ENCODE results near the gene CLDN5. TPM values are rescaled to one million over a fixed set of nuclear protein-coding genes. Genes with fewer than 3 reads are reported as not detected.

Gene CLDN5
- total RNA-seq, 1 experiment from 2014 or later = 0.44 TPM

GRCh38 chr22:19522881-19523239 is 1.4 kb downstream of the CLDN5 start:
- Histone ChIP-seq H3K9me3 (ENCODE audit: control insufficient read depth, low read depth, low read length) (no peaks in the 10 kb centered on the region), H3K14ac (ENCODE audit: insufficient read depth, low read length) (no peak overlapping the region), H3K9ac (ENCODE audit: extremely low read depth, insufficient read length, low read length) (no peak overlapping the region), H3K4me1 (ENCODE audit: insufficient read depth, low read length) (no peaks in the 10 kb centered on the region), H2AK5ac (ENCODE audit: insufficient read length, low read length) (no peak overlapping the region), H4K8ac (replicated peaks; ENCODE audit: insufficient read length, low read depth, low read length) (no peak overlapping the region), H3T11ph (ENCODE audit: low read length) (no peak overlapping the region), H2BK12ac (ENCODE audit: insufficient read length, low read depth, low read length) (no peak overlapping the region), H2BK20ac (ENCODE audit: low read depth, low read length, poor library complexity, severe bottlenecking) (no peak overlapping the region), H3K56ac (ENCODE audit: insufficient read length, low read depth, low read length) (no peak overlapping the region), H3K4ac (ENCODE audit: low read depth, low read length) (no peak overlapping the region), H3K27ac (ENCODE audit: insufficient read length, low read depth, low read length) (no peak overlapping the region), H4K5ac (ENCODE audit: insufficient read length, low read depth, low read length) (no peak overlapping the region), H3K79me1 (ENCODE audit: insufficient read depth, low read depth, low read length, poor library complexity, severe bottlenecking) (no peaks in the 10 kb centered on the region), H2AFZ (ENCODE audit: low read length) (no peak overlapping the region), H2BK120ac (ENCODE audit: low read depth, low read length, poor library complexity, severe bottlenecking) (no peak overlapping the region), H3K23me2 (ENCODE audit: insufficient read length, low read depth, low read length, poor library complexity, severe bottlenecking) (peaks cover 14% of the 10 kb centered on the region), H3K18ac (ENCODE audit: insufficient read length, low read depth, low read length) (no peak overlapping the region), H3K23ac (ENCODE audit: insufficient read length, low read depth, low read length) (no peak overlapping the region), H3K27me3 (ENCODE audit: insufficient read depth, low read length) (peaks cover 4% of the 10 kb centered on the region; the same call in 1 of the 2 replicates), H4K20me1 (ENCODE audit: control insufficient read depth, insufficient read depth, insufficient read length) (no peaks in the 10 kb centered on the region), H3K4me2 (ENCODE audit: insufficient read depth, insufficient read length, low read length) (peak overlapping the region; percentile 55), H2BK5ac (ENCODE audit: insufficient read length, low read length) (no peak overlapping the region), H4K91ac (ENCODE audit: insufficient read length, low read depth, low read length) (no peak overlapping the region), H2BK15ac (ENCODE audit: low read depth, low read length) (no peak overlapping the region), H3K79me2 (ENCODE audit: insufficient read depth, low read length) (no peaks in the 10 kb centered on the region)
- no peak for TF ChIP-seq CTCF (conservative IDR thresholded peaks at IDR 0.05)
- Mint-ChIP-seq H3K36me3 (ENCODE audit: insufficient read depth in 1 of 3, low read depth in 3 of 3) (peaks cover 0 to 15% (median 9%) of the 10 kb centered on the region in 3 experiments; a peak in 3 of 7 replicates), H3K27me3 (ENCODE audit: low read depth) (peaks cover 70% of the 10 kb centered on the region), H3K9me3 (no peaks in the 10 kb centered on the region), H3K4me1 (peaks cover 8 to 13% of the 10 kb centered on the region in 2 experiments; a peak in 3 of 4 replicates), H3K27ac (no peak overlapping the region), H3K4me3 (peak overlapping the region; percentile 67 to 82)
- no peak for DNase-seq
- no CpG with 5 or more reads among the region's 9 CpGs for WGBS (ENCODE audit: extremely low coverage, insufficient read length, low lambda C conversion rate)

Data from H9 (cell line).